ENCODE data around the gene ADRM1.

The ADRM1 gene
- total RNA-seq = 81.7 to 160 (median 84.2) reads per million in 4 experiments

DNA sequence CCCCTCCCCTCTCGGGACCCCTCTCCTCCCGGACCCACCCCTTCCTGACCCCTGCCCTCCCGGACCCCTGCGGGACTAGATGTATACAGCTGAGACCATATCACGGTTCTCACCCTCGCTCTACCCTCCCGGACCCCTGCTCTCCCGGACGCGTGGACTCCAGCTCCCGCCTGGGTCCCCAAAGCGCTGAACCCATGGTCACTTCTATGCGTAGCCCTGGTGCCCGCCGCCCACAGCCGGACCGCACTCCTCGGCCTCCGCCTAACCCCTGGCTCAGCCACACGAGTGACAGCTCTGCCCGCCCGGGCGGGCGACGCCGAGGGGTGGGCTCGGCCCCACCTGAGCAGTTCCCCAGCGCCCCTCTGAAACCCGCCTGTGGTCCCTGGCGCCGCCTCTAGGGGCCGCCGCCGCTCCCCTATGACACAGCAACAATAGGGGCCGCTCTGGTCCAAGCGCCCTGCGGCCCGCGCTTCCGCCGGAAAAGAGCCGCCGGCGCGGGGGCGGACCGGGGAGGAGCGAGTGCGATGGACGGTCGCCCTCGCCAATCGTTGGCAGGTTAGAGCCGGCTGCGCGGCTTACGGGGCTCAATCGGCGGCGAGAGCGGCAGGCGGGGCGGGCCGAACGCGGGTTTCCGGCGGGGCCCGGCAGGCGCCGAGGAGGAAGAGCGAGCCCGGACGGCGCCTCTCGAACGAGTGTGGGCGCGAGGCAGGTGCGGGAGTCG is at the start of gene ADRM1:
Gene ADRM1 (plus strand): TSS at position 657 of the 721 bp plus-strand sequence. CDS start 572 bp downstream, outside the sequence.
- peak; percentile 92 for DNase-seq

DNA sequence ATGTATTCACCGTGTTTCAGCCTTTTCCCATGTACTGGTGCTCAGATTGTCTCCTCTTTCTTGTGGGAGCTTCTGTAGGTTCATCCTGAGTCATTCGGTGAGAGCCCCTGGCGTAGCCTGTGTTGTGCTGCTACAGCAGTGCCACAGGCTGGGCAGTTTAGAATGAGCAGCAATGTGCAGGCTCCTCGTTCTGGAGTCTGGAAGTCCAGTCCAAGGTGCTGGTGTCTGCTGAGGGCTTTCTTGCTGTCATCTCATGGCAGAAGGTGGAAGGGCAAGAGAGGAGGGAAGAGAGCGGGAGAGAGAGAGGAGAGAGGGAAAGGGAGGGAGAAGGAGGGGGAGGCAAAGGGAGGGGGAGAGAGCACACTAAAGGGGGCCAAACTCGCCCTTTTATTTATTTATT is 49.4 kb upstream of the ADRM1 start:
- DNase-seq = no peak

GRCh38 chr20:62254021-62254724 is 48.6 kb upstream of the ADRM1 start:
- no peak for DNase-seq

- no peak for DNase-seq
Measured at GRCh38 chr20:62255976-62256375, 46.8 kb upstream of the ADRM1 start.

- no peak for DNase-seq
Measured at GRCh38 chr20:62258499-62259293, 44.1 kb upstream of the ADRM1 start.

DNA sequence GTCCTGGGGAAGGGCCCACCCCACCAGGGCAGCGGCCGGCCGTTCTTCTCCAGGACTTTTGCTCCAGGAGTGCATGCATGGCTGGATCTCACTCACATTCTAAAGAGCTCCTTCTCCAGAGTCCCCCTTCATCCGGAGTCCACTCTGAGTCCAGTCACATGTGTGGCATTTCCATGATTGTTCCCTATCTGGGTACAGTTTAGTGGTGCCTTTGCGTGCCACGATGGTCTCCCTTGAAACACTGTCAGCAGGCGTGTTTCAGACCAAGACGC is 43.6 kb upstream of the ADRM1 start:
- no peak for DNase-seq

GRCh38 chr20:62262064-62262463 is 40.7 kb upstream of the ADRM1 start:
- DNase-seq = no peak

DNA sequence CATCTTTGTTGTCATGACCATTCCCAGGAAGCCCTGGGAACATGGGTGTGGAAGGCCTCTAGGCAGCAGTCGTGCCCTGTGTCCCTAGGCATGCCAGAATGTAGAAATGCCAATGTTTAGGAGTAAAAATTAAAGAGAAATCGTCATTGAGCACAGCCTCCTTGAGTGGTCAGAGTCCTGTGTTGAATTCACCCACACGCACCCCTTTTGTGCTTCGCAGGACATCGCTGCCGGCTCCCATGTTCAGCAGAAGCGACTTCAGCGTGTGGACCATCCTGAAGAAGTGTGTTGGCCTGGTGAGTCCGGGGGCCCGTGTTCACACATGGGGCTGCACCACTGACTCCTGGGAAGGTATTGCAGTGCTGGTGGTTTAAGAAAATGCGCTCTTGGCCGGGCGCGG is 39.4 kb upstream of the ADRM1 start:
- DNase-seq = no peak

DNA sequence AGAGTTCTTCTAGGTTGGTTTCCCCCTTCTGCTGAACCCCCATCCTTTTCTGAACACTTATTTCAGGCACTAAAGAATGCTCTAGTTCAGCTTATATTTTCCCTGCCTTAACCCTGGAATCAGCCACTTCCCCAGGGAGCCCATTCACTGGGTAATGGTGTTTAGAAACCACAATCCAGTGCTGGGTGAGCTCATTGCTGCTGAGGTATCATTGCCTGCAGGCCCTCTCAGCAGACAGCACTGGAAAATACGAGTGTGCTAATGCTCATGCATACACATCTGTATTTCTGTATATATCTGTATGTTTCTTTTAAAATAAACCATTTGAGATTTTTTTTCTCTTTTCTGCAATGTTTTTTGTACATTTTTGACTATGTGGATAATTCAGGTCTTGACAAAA is 37.4 kb upstream of the ADRM1 start:
- no peak for DNase-seq

DNA sequence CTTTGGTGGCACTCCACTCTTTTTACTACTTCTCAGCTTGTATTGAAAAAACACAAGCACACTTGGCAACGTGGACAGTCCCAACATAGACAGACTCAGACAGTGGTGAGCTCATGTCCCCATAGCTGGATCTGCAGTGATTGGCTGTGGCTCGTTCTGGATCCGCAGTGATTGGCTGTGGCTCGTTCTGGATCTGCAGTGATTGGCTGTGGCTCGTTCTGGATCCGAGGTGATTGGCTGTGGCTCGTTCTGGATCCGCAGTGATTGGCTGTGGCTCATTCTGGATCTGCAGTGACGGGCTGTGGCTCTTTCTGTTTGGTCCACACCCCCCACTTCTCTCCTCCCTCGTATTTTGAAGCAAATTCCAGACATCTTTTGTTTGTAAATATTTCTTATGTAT is 36.5 kb upstream of the ADRM1 start:
- DNase-seq = no peak

DNA sequence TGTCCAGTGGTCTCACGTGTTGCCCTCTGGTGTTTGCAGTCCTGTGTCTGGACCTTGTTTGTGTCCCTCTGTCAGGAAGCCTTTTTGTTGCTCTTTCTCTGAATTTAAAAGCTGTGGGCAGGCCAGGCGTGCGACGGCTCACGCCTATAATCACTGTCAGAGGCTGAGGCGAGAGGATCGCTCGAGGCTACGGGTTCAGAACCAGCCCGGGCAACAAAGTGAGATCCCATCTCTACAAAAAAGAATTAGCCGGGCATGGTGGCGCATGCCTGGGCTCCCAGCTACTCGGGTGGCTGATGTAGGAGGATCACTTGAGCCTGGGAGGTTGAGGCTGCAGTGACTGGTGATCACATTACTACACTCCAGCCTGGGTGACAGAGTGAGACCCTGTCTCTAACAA is 35.9 kb upstream of the ADRM1 start:
- no peak for DNase-seq

- no peak for DNase-seq
Measured at GRCh38 chr20:62267543-62267942, 35.3 kb upstream of the ADRM1 start.

DNA sequence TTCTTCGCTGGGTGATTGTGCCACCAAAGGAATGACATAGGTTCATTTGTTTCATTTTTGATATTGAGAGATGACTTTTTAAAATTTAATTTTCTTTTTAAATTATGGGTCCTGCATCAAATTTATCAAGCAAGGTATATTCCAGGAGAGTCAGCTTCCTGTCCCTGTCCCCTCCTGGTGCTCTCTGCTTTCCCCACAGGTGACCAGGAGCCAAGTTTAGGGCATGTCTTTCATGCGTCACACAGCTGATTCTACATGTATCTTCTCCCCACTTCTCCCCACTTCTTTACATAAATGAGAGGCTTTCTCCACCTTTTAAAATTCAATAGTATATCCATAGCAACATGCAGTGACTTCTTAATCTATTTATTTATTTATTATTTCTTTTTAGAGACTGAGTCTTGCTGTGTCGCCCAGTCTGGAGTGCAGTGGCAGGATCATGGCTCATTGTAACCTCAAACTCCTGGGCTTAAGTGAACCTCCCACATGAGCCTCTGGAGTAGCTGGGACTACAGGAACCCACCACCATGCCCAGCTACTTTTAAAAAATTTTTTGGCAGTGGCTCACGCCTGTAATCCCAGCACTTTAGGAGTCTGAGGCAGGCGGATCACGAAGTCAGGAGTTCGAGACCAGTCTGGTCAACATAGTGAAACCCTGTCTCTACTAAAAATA is 34.4 kb upstream of the ADRM1 start:
- no peak for DNase-seq

GRCh38 chr20:62269378-62269777 is 33.4 kb upstream of the ADRM1 start:
- DNase-seq = no peak

DNA sequence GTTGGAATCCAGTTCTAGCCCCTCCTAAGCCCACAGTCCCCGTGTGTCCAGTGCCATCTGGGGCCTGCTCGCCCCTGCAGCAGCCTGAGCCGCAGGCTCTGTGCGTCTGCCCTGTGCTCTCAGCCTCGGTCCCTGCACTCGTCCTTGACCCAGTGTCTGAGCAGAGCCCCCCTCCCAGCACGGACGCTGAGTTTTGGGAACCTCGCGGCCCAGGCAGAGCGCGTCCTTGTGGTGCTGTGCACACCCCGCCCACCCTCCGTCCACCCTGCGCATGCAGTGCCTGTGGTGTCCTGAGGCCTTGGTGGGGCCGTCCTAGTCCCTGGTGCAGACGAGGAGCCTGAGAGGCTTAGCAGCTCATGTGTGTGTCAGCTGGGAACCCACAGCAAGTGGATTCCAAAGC is 32.9 kb upstream of the ADRM1 start:
- no peak for DNase-seq

DNA sequence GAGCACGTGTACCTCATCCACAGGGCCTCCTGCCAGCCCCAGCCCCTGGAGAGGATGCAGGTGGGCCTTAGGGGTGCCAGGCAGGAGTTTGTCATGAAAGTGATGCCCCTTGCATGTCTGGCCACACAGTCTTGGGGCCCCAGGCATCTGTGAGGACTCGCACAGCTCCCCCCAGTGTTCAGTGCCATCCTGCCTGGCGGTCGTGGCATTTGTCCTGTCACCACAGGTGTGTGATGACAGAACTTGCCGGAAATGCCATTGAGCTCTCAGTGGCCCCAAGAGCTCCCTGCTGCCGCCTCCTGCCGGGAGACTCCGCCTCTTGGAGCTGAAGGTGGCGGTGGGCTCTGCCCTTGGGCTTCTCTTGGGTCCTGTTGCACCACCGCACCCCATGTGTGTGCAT is 30.6 kb upstream of the ADRM1 start:
- no peak for DNase-seq

DNA sequence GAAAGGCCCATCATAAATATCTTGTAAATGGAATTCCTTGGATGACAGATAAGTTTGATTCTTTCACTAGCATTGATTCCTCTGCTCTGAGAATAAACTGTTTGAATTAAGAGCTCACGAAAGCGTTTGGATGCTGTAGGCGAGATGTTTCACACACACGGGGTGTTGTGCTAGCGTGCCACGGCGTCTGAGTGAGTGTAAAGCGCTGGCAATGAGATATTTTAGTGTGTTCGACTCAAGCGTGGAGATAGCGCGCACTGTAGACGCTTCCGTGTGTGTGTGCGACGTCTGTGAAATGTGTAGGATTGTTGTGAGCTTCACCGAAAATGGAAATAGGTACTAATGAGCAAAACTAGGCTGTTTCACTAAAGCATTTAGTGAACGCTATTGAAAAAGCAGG is 29.4 kb upstream of the ADRM1 start:
- DNase-seq = no peak

DNA sequence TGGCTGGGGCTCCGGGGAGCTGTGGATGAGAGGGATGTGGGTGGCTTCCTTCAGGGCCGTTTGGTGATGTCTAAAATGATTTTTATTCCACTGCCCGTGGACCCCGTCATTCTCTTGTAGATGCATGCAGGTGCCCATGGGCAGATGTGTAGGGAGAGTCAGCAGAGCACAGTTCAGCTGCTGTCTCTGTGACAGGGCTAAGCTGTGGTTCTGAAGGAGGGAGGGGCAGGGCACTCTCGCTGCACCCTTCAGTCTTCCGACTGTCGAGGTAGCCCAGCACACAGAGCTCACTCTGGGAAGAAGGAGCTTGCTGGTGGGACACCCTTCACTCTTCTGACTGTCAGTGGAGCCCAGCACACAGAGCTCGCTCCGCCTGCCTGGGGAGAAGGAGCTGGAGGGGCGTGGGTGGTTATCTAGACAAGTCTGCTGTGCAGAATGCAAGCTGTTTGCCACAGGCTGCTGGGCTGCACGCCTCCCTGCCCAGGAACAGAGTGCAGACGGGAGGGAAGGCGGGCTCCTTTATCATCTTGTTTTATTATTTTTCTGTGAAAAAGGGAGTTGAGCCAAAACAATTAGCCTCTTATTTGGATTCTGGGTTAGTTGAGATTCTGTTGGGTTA is 28.4 kb upstream of the ADRM1 start:
- no peak for DNase-seq

- no peak for DNase-seq
Measured at GRCh38 chr20:62275219-62275618, 27.6 kb upstream of the ADRM1 start.

DNA sequence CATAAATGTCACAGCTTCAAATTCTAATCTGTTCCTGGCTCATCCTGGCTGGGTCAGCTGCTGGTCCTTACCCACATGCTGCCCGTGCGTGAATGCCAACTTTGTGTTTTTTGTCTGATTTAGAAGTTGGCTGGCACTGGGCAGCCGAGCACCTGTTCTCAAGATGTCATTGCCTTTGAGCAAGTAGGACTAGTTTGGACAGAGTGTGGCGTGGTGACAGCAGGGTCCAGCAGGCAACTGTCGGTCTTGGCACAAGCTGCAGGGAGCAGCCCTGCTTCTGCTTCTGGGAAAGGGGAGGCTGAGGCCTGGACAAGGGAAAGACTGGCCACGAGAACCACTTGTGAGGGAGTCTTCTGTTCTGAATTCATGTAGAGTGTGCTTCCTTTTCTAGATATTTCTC is 26.4 kb upstream of the ADRM1 start:
- no peak for DNase-seq

- DNase-seq = no peak
Measured at GRCh38 chr20:62277253-62277652, 25.5 kb upstream of the ADRM1 start.

DNA sequence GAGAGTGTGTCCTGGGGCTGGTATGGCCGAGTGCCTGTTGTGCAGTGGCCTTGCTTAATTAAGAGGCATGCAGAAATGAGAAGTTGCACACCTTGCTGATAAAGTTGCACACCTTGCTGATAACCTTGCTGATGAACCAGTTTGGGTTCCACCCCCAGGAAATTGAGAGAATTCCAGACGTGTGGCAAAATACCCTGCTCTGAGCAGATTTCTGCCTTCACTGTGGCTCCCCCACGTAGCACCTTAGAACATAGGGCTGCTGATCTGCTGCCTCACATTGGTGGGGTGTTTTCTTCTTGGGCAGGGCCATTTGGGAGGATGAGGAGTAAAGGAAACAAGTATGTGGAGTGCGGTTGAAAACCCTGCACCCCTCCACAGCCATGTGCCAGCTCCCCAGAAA is 22.5 kb upstream of the ADRM1 start:
- DNase-seq = no peak
